Prostate gland (tissue), 2 donors: Measurements from ENCODE around the gene ZNF225. TPM values are rescaled to one million over a fixed set of nuclear protein-coding genes. Genes with fewer than 3 reads are reported as not detected.
A peak's percentile ranks its signal among the peaks of the same experiment; 100 is the strongest.

Experiments
- DNase-seq: peaks from one replicate; pipeline ENCODE4 v3.0.0-alpha.2; 2019; ENCODE audit warnings: low spot score
- H3K27ac ChIP-seq, 2 donors: fragments of 200-600 bp; sonication (generic); 2 replicates each; pipeline ENCODE4 v1.5.1; 2017 to 2019
- H3K27me3 ChIP-seq: fragments of 200-600 bp; sonication (generic); replicated peaks from 2 replicates; pipeline ENCODE4 v1.5.1; 2019; ENCODE audit not compliant: insufficient read depth
- H3K36me3 ChIP-seq, 2 donors: fragments of 200-600 bp; sonication (generic); 1 replicate in 1 of 2; 2 replicates in 1 of 2; pipeline versions ENCODE4 v1.5.1 to v1.8.1; 2017 to 2019
- H3K4me1 ChIP-seq: fragments of 200-600 bp; sonication (generic); replicated peaks from 2 replicates; pipeline ENCODE4 v1.5.1; 2019
- H3K4me3 ChIP-seq, 2 donors: fragments of 200-600 bp; sonication (generic); 2 replicates each; pipeline ENCODE4 v1.5.1; 2017 to 2019
- H3K9me3 ChIP-seq: fragments of 200-600 bp; sonication (generic); 2 replicates; pipeline ENCODE4 v1.5.1; 2017
- CTCF ChIP-seq, 4 experiments: fragments of 200-600 bp in 2 of 4; fragments of 450-650 bp in 2 of 4; sonication (generic) in 2 of 4; IDR thresholded peaks; 1 replicate in 3 of 4; 2 replicates in 1 of 4; pipeline ENCODE4 v1.5.1; 2016 to 2019; ENCODE audit warnings: antibody characterized with exemption in 4 of 4, mild to moderate bottlenecking in 2 of 4, moderate library complexity in 2 of 4
- POLR2A ChIP-seq: fragments of 450-650 bp; IDR thresholded peaks from one replicate; pipeline ENCODE4 v1.6.1; 2016; ENCODE audit warnings: antibody characterized with exemption, mild to moderate bottlenecking
- POLR2AphosphoS5 ChIP-seq: sonication (generic); formaldehyde crosslinking; IDR thresholded peaks from one replicate; pipeline ENCODE4 v1.6.1; 2017; ENCODE audit warnings: antibody characterized with exemption
- WGBS: methylation state at CpG from one replicate; pipeline ENCODE4 v1.1.5; 2018; 5-methylcytosine and 5-hydroxymethylcytosine counted together
- intact Hi-C: fragments of 100-400 bp; cut with DNase I; formaldehyde crosslinking; loops from one replicate; pipeline ENCODE4 v1.14.2; 2022
- total RNA-seq, 2 donors: library from RNA; depleted of rRNA; stranded (reverse); fragments of >200 nt; gene quantifications; one replicate each; pipeline ENCODE4 v1.1.0, GENCODE V29; 2016

ZNF225 gene
- total RNA-seq, 2 donors from 2014 or later, result 3.0 to 4.9 TPM

GRCh38 chr19:44072543-44073401, 40.4 kb upstream of the ZNF225 start:
- DNase-seq, result no peak
- TF ChIP-seq POLR2A (no peak), CTCF (IDR thresholded peaks at IDR 0.05) (no peak), POLR2AphosphoS5 (no peak)
- no peaks in the 10 kb centered on the region for H3K27me3 ChIP-seq
- H3K36me3 ChIP-seq, result no peaks in the 10 kb centered on the region
- peak overlapping the region; percentile 37 to 55 for H3K27ac ChIP-seq
- intact Hi-C loops, result no loop called here
- 16% methylated on average over 18 of the region's 18 CpGs for WGBS
- peak overlapping the region; percentile 49 to 64 for H3K4me3 ChIP-seq
- H3K9me3 ChIP-seq, result no peaks in the 10 kb centered on the region
- peaks cover 4% of the 10 kb centered on the region for H3K4me1 ChIP-seq

GRCh38 chr19:44076325-44076724, 36.9 kb upstream of the ZNF225 start:
- peaks cover 4% of the 10 kb centered on the region for H3K4me1 ChIP-seq
- no peaks in the 10 kb centered on the region for H3K9me3 ChIP-seq
- 87% methylated on average over 2 of the region's 2 CpGs for WGBS
- H3K36me3 ChIP-seq, result no peaks in the 10 kb centered on the region
- H3K4me3 ChIP-seq, result no peak overlapping the region
- H3K27me3 ChIP-seq, result no peaks in the 10 kb centered on the region
- intact Hi-C loops, result no loop called here
- no peak for DNase-seq
- no peak overlapping the region for H3K27ac ChIP-seq
- no peak for TF ChIP-seq POLR2AphosphoS5
- TF ChIP-seq POLR2A, result no peak
- TF ChIP-seq CTCF (IDR thresholded peaks at IDR 0.05), result no peak

- H3K4me3 ChIP-seq, result no peak overlapping the region
- no peaks in the 10 kb centered on the region for H3K9me3 ChIP-seq
- H3K4me1 ChIP-seq, result no peaks in the 10 kb centered on the region
- no peak overlapping the region for H3K27ac ChIP-seq
- no peaks in the 10 kb centered on the region for H3K36me3 ChIP-seq
- intact Hi-C loops, result loop anchor here (10.0 kb wide), 1 partner anchor 87 kb away; the partner anchor contains the start of gene ZNF230
- TF ChIP-seq POLR2AphosphoS5, result no peak
- TF ChIP-seq CTCF (IDR thresholded peaks at IDR 0.05), result no peak
- no peak for TF ChIP-seq POLR2A
- 52% methylated on average over 4 of the region's 4 CpGs for WGBS
- H3K27me3 ChIP-seq, result no peaks in the 10 kb centered on the region
- DNase-seq, result no peak
Observed at GRCh38 chr19:44092108-44092507, 21.1 kb upstream of the ZNF225 start.

- Histone ChIP-seq H3K36me3 (no peaks in the 10 kb centered on the region), H3K27ac (peak within 1 kb of the TSS; percentile 71 to 72), H3K4me3 (peak within 1 kb of the TSS; percentile 65 to 74), H3K9me3 (no peaks in the 10 kb centered on the region), H3K4me1 (no peaks in the 10 kb centered on the region), H3K27me3 (no peaks in the 10 kb centered on the region)
- peak; percentile 91 for TF ChIP-seq POLR2AphosphoS5
- TF ChIP-seq CTCF (IDR thresholded peaks at IDR 0.05), result no peak
- no peak for TF ChIP-seq POLR2A
- DNase-seq, result peak; percentile 93
- intact Hi-C loops, result loop anchor here (10.0 kb wide), 1 partner anchor 89 kb away; the partner anchor contains the start of gene ZNF230
- 0% methylated on average over 50 of the region's 50 CpGs for WGBS
Observed at GRCh38 chr19:44093931-44094765, 19.1 kb upstream of the ZNF225 start, which contains the start of gene ZNF224. TSS of gene ZNF224 (plus strand) at chr19:44094361. CDS start at chr19:44097874, 3,513 bp downstream.
